ENCODE data around the gene NAA16. TPM values are rescaled to one million over a fixed set of nuclear protein-coding genes. Genes with fewer than 3 reads are reported as not detected.

NAA16 gene
- total and polyA plus RNA-seq, 9 donors, result 14.5 to 31.1 (median 25.9) TPM

DNA sequence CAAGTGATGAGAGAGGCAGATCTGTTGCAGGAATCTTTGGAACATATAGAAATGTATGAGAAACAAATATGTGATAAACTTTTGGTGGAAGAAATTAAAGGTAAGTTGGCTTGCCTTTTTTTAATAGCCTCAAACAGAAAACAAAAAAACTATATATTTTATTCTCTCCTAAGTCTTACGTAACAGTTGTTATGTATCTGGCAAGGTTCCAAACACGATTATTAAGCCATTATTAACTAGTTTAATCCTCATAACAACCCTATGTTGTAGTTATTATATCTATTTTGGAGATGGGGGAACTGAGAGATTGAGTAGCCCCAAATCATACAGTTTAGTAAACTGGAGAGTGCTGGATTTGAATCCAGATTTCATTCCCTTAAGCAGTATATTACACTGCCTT is 14.7 kb downstream of the NAA16 start:
- TF ChIP-seq, protein P1, sequence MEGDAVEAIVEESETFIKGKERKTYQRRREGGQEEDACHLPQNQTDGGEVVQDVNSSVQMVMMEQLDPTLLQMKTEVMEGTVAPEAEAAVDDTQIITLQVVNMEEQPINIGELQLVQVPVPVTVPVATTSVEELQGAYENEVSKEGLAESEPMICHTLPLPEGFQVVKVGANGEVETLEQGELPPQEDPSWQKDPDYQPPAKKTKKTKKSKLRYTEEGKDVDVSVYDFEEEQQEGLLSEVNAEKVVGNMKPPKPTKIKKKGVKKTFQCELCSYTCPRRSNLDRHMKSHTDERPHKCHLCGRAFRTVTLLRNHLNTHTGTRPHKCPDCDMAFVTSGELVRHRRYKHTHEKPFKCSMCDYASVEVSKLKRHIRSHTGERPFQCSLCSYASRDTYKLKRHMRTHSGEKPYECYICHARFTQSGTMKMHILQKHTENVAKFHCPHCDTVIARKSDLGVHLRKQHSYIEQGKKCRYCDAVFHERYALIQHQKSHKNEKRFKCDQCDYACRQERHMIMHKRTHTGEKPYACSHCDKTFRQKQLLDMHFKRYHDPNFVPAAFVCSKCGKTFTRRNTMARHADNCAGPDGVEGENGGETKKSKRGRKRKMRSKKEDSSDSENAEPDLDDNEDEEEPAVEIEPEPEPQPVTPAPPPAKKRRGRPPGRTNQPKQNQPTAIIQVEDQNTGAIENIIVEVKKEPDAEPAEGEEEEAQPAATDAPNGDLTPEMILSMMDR (IDR thresholded peaks at IDR 0.05), result no peak
- TF ChIP-seq EP300 (IDR thresholded peaks at IDR 0.05), result no peak
- TF ChIP-seq POLR2A (IDR thresholded peaks at IDR 0.05), result no peak
- no peak for DNase-seq
- Histone ChIP-seq H3K27ac (no peak overlapping the region), H3K4me3 (no peak overlapping the region), H3K9me3 (no peaks in the 10 kb centered on the region), H3K4me1 (ENCODE audit: insufficient read depth) (no peaks in the 10 kb centered on the region), H3K27me3 (no peaks in the 10 kb centered on the region), H3K36me3 (no peaks in the 10 kb centered on the region)
- WGBS, 3 donors, result 53 to 65% (median 59%) methylated on average over 2 of the region's 2 CpGs
- intact Hi-C loops (cut with DNase I), result no loop called here

DNA sequence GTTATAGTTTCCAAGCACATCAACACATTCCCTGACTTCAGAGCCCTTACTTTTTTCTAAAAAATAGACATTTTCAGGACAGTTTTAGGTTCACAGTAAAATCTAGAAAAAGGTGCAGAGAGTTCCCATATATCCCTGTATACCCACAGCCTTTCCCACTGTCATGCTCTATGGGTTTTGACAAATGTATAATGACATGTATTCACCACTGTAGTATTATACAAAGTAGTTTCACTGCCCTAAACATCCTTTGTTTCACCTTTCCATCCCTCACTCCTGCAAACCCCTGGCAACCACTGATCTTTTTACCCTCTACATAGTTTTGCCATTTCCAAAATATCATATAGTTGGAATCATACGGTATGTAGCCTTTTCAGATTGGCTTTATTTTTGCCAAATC is 15.6 kb downstream of the NAA16 start:
- TF ChIP-seq POLR2A (IDR thresholded peaks at IDR 0.05) (no peak), EP300 (IDR thresholded peaks at IDR 0.05) (no peak)
- TF ChIP-seq, protein P1 (IDR thresholded peaks at IDR 0.05), result no peak
- Histone ChIP-seq H3K36me3 (no peaks in the 10 kb centered on the region), H3K4me3 (no peak overlapping the region), H3K4me1 (ENCODE audit: insufficient read depth) (no peaks in the 10 kb centered on the region), H3K27ac (no peak overlapping the region), H3K9me3 (no peaks in the 10 kb centered on the region), H3K27me3 (no peaks in the 10 kb centered on the region)
- intact Hi-C loops (cut with DNase I), result no loop called here
- 80 to 91% (median 88%) methylated on average over 1 of the region's 1 CpG for WGBS, 3 donors
- DNase-seq, result no peak

DNA sequence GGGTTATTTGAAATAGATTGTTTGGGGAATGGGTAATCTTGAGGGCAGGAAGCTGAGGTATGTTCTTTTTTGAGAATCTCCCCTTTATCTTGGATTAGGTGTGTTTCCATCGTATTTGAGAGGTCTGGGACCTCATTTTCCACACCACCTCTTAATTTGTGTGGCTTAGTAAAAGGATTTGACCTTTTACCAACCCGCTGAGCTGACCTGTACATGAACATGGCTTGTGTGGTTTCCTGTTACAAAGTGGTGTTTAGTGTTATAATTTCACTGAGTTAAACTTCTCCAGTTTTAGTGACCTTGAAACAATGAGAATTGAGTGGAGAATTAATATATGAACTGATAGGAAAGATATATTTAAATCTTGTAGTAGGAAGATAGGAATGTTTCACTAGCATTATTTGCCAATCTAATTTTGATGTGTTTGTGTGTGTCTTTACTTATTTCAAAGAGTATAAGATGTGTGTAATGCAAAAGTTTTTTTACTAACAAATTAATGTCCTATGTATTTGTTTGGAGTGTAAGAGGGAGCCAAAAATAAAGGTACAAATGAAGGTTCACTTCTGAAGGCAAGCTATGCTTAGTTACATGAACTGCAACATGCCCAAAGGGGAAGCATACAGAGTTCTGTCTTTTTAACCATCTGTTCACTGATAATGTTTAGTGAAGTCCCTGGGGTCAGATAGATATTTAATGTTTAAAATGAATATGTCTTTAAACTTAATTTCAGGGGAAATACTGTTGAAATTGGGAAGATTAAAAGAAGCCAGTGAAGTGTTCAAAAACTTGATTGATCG is 17.1 kb downstream of the NAA16 start:
- Histone ChIP-seq H3K27me3 (no peaks in the 10 kb centered on the region), H3K9me3 (no peaks in the 10 kb centered on the region), H3K4me1 (ENCODE audit: insufficient read depth) (no peaks in the 10 kb centered on the region), H3K27ac (no peak overlapping the region), H3K36me3 (no peaks in the 10 kb centered on the region), H3K4me3 (no peak overlapping the region)
- no peak for DNase-seq
- WGBS, 3 donors, result 56 to 70% (median 58%) methylated on average over 3 of the region's 3 CpGs
- intact Hi-C loops (cut with DNase I), result no loop called here
- TF ChIP-seq, protein P1 (IDR thresholded peaks at IDR 0.05), result no peak
- TF ChIP-seq EP300 (IDR thresholded peaks at IDR 0.05) (no peak), POLR2A (IDR thresholded peaks at IDR 0.05) (no peak)

DNA sequence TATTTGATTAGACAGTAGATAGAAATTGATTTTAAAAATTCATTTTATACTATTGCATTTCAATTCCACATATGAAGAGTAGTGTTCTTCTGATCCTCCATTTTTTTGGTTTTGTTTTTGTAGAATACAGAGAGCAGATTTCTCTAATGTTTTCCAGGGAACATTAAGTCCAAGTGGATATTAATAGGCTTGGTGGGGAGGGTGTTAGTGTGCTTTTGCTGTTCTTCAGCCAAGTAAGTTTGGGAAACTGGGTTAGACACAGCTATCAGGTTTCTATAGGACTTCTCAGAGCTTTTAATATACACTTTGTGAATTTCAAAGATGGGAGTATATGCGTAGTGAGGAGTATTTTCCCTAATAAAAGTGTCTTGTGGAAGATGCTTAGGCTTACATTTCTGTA is 21.8 kb downstream of the NAA16 start:
- no peaks in the 10 kb centered on the region for H3K4me1 ChIP-seq (ENCODE audit: insufficient read depth)

More for the DNA sequence above, 21.8 kb downstream of the NAA16 start:
- H3K4me3 ChIP-seq, result no peak overlapping the region
- H3K9me3 ChIP-seq, result no peaks in the 10 kb centered on the region
- intact Hi-C loops (cut with DNase I), result no loop called here
- H3K36me3 ChIP-seq, result no peaks in the 10 kb centered on the region
- no peak for DNase-seq
- H3K27ac ChIP-seq, result no peak overlapping the region
- no peak for TF ChIP-seq EP300 (IDR thresholded peaks at IDR 0.05)
- no peak for TF ChIP-seq POLR2A (IDR thresholded peaks at IDR 0.05)
- TF ChIP-seq, protein P1 (IDR thresholded peaks at IDR 0.05), result no peak
- 95 to 96% (median 95%) methylated on average over 1 of the region's 1 CpG for WGBS, 3 donors
- H3K27me3 ChIP-seq, result no peaks in the 10 kb centered on the region
